Measurements from ENCODE around the gene ZNF74.

GRCh38 chr22:20430720-20431510 is 37.0 kb downstream of the ZNF74 start:
- TF ChIP-seq, protein P1, sequence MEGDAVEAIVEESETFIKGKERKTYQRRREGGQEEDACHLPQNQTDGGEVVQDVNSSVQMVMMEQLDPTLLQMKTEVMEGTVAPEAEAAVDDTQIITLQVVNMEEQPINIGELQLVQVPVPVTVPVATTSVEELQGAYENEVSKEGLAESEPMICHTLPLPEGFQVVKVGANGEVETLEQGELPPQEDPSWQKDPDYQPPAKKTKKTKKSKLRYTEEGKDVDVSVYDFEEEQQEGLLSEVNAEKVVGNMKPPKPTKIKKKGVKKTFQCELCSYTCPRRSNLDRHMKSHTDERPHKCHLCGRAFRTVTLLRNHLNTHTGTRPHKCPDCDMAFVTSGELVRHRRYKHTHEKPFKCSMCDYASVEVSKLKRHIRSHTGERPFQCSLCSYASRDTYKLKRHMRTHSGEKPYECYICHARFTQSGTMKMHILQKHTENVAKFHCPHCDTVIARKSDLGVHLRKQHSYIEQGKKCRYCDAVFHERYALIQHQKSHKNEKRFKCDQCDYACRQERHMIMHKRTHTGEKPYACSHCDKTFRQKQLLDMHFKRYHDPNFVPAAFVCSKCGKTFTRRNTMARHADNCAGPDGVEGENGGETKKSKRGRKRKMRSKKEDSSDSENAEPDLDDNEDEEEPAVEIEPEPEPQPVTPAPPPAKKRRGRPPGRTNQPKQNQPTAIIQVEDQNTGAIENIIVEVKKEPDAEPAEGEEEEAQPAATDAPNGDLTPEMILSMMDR (conservative IDR thresholded peaks at IDR 0.05) = no peak
- no peak for TF ChIP-seq EZH2 (IDR thresholded peaks at IDR 0.05; ENCODE audit: low read depth)

Data from PC-9 (cell line).